Sigmoid colon (tissue), 4 donors: ENCODE data around the gene ADARB2.

ENCODE experiments used
- POLR2A ChIP-seq, 2 donors: fragments of 450-650 bp; IDR thresholded peaks; one replicate each; pipeline ENCODE4 v1.6.1; 2016; ENCODE audit warnings: antibody characterized with exemption in 2 of 2, mild to moderate bottlenecking in 2 of 2, moderate library complexity in 2 of 2
- POLR2AphosphoS5 ChIP-seq, 4 donors: sonication (generic); formaldehyde crosslinking; IDR thresholded peaks; one replicate each; pipeline ENCODE4 v1.6.1; 2017; ENCODE audit warnings: antibody characterized with exemption in 4 of 4
- TF ChIP-seq, protein P1 (sequence below), 4 experiments: fragments of 450-650 bp in 3 of 4; fragments of 200-600 bp in 1 of 4; IDR thresholded peaks; one replicate each; pipeline ENCODE4 v1.5.1; 2016 to 2019; ENCODE audit warnings: antibody characterized with exemption in 4 of 4, mild to moderate bottlenecking in 3 of 4, moderate library complexity in 2 of 4

DNA sequence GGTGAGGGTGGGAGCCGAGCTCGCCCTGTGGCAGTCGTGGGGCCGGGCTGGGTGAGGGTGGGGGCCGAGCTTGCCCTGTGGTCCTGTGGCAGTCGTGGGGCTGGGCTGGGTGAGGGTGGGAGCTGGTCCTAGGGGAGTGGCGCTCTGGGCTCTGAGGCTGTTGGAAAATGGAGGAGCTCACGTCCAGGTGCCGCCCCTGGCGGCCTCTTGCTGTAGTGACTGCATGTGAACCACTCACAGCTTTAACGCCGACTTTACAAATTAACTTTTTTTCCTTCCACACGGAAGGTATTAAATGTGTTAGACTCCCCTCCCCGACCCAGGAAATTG is 368.5 kb downstream of the ADARB2 start:
- TF ChIP-seq POLR2A (IDR thresholded peaks at IDR 0.05) (no peak), POLR2AphosphoS5 (IDR thresholded peaks at IDR 0.05) (no peak)
- TF ChIP-seq, protein P1, sequence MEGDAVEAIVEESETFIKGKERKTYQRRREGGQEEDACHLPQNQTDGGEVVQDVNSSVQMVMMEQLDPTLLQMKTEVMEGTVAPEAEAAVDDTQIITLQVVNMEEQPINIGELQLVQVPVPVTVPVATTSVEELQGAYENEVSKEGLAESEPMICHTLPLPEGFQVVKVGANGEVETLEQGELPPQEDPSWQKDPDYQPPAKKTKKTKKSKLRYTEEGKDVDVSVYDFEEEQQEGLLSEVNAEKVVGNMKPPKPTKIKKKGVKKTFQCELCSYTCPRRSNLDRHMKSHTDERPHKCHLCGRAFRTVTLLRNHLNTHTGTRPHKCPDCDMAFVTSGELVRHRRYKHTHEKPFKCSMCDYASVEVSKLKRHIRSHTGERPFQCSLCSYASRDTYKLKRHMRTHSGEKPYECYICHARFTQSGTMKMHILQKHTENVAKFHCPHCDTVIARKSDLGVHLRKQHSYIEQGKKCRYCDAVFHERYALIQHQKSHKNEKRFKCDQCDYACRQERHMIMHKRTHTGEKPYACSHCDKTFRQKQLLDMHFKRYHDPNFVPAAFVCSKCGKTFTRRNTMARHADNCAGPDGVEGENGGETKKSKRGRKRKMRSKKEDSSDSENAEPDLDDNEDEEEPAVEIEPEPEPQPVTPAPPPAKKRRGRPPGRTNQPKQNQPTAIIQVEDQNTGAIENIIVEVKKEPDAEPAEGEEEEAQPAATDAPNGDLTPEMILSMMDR (IDR thresholded peaks at IDR 0.05), result peak in 1 of 4 experiments; percentile 14
